Right lobe of liver (tissue), 6 donors: ENCODE data around the gene SUSD1. TPM values are rescaled to one million over a fixed set of nuclear protein-coding genes. Genes with fewer than 3 reads are reported as not detected.

Experiments used
- ATAC-seq, 4 donors: fragments of 200-7000 bp; cut with Tn5 transposase; one replicate each; pipeline ENCODE4 v1.9.1; 2020; ENCODE audit warnings: mild to moderate bottlenecking in 4 of 4, moderate library complexity in 4 of 4
- DNase-seq, 3 donors: peaks; one replicate each; pipeline ENCODE4 v3.0.0-alpha.2; 2020
- H3K27ac ChIP-seq, 3 donors: fragments of 200-600 bp; one replicate each; pipeline ENCODE4 v1.8.0; 2022
- H3K27me3 ChIP-seq, 2 donors: fragments of 200-600 bp; one replicate each; pipeline ENCODE4 v1.8.0; 2022
- H3K36me3 ChIP-seq, 4 donors: fragments of 200-600 bp; sonication (generic) in 1 of 4; one replicate each; pipeline versions ENCODE4 v1.5.1 to v1.8.0; 2017 to 2022; ENCODE audit warnings: control low read depth in 1 of 4
- H3K4me1 ChIP-seq, 4 donors: fragments of 200-600 bp; sonication (generic) in 1 of 4; one replicate each; pipeline versions ENCODE4 v1.5.1 to v1.8.0; 2017 to 2022; ENCODE audit warnings: control low read depth in 1 of 4
- H3K4me3 ChIP-seq, 3 donors: fragments of 200-600 bp; one replicate each; pipeline ENCODE4 v1.8.0; 2022
- H3K9me3 ChIP-seq, 4 donors: fragments of 200-600 bp; sonication (generic) in 1 of 4; one replicate each; pipeline versions ENCODE4 v1.5.1 to v1.8.0; 2017 to 2022; ENCODE audit warnings: control low read depth in 1 of 4
- POLR2A ChIP-seq: fragments of 450-650 bp; IDR thresholded peaks from one replicate; pipeline ENCODE4 v1.6.1; 2017; ENCODE audit warnings: antibody characterized with exemption, mild to moderate bottlenecking
- WGBS: methylation state at CpG from one replicate; pipeline ENCODE4 v1.1.6; 2018; ENCODE audit warnings: low coverage, low lambda C conversion rate; ENCODE audit not compliant: insufficient coverage; ENCODE audit errors: missing lambda C conversion rate; 5-methylcytosine and 5-hydroxymethylcytosine counted together
- intact Hi-C, 2 donors: fragments of 100-400 bp; cut with DNase I; formaldehyde crosslinking; loops; one replicate each; pipeline versions ENCODE4 v1.11.2 to v1.14.1; 2022
- total RNA-seq, 6 experiments: library from RNA; depleted of rRNA in 2 of 6; stranded (reverse); fragments of >200 nt in 2 of 6; fragmentation: NEBNext Ultra II Directional in 3 of 6; extraction: Animal tissue kit (Norgen Biotek cat#: 25700) in 3 of 6; gene quantifications; one replicate each; pipeline versions ENCODE4 v1.1.0 to v1.2.4, GENCODE V29; 2016 to 2023
- TF ChIP-seq, protein P1 (sequence below), 4 donors: fragments of 200-600 bp in 3 of 4; fragments of 450-650 bp in 1 of 4; IDR thresholded peaks; one replicate each; pipeline versions ENCODE4 v1.5.1 to v1.8.0; 2016 to 2022; ENCODE audit warnings: antibody characterized with exemption in 4 of 4, mild to moderate bottlenecking in 2 of 4
- donor health status: DM: no; HTN: yes; CAD: no.
- donor health status: DM: no; HTN: no; CAD: no.
- donor health status: DM: no; HTN: no; CAD: no.
- donor health status: DM: no; HTN: yes; CAD: no.
- donor health status: DM: no; HTN: yes; CAD: no.

The SUSD1 gene
- total RNA-seq, 6 experiments from 2014 or later, result 2.7 to 7.2 (median 3.9) TPM

DNA sequence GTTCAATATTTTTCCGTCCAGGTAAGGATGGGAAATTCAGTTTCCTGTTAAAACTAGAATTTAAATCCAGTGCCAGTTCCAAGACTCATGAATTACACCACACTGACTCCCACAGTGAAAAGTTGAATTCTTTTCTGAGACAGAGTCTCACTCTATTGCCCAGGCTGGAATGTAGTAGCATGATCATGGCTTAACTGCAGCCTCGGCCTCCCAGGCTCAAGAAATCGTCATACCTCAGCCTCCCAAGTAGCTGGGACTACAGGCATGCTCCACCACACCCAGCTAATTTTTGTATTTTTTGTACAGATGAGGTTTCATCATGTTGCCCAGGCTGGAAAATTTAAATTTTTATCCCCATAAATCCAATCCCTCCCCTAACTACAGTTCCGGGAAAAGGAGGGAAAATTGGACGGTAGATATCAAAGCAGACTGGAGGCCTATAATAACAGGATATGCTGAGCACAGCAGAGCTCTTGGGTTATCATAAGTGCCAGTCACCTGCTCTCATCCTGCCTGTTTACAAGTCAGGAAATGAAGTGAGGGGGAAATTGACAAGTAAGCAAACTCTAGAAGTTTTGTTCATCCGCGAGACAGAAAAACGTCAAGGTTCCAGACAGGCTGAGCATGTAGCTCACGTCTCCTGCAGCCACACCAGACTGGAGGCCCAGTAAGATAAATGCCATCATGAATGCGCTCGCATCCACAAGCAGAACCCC lies 172.8 kb downstream of the SUSD1 start:
- ATAC-seq (peak; percentile 63 to 75 (median 72)), DNase-seq (no peak)
- TF ChIP-seq, protein P1, sequence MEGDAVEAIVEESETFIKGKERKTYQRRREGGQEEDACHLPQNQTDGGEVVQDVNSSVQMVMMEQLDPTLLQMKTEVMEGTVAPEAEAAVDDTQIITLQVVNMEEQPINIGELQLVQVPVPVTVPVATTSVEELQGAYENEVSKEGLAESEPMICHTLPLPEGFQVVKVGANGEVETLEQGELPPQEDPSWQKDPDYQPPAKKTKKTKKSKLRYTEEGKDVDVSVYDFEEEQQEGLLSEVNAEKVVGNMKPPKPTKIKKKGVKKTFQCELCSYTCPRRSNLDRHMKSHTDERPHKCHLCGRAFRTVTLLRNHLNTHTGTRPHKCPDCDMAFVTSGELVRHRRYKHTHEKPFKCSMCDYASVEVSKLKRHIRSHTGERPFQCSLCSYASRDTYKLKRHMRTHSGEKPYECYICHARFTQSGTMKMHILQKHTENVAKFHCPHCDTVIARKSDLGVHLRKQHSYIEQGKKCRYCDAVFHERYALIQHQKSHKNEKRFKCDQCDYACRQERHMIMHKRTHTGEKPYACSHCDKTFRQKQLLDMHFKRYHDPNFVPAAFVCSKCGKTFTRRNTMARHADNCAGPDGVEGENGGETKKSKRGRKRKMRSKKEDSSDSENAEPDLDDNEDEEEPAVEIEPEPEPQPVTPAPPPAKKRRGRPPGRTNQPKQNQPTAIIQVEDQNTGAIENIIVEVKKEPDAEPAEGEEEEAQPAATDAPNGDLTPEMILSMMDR (IDR thresholded peaks at IDR 0.05), result no peak
- no peak for TF ChIP-seq POLR2A
- H3K9me3 ChIP-seq, result no peaks in the 10 kb centered on the region
- H3K4me3 ChIP-seq, result no peak overlapping the region
- peaks cover 0 to 3% (median 0%) of the 10 kb centered on the region in 4 donors for H3K4me1 ChIP-seq
- H3K27ac ChIP-seq, result peak overlapping the region in 2 of 3 donors; percentile 43 to 49
- WGBS, result 65% methylated on average over 9 of the region's 11 CpGs
- no peaks in the 10 kb centered on the region for H3K27me3 ChIP-seq
- intact Hi-C loops, result no loop called here
- H3K36me3 ChIP-seq, result no peaks in the 10 kb centered on the region

DNA sequence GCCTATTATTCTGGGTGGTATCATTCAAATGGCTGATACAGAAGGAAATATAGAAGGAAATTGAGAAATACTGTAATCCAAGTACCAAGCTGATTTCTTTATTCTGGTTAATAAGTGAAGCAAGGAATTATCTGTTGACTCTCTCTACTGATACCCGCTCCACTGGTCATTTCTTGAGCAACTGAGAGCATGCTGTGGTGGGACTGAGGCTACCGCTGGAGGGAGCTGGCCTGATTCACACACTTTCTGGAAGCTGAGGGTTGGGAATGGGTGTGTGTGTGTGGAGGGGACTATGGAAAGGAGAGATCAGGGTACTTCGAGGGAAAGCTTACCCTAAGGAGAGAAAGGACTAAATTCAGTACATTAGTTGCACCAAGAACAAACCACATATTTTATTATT lies 174.4 kb downstream of the SUSD1 start:
- Histone ChIP-seq H3K36me3 (no peaks in the 10 kb centered on the region), H3K27ac (no peak overlapping the region), H3K27me3 (no peaks in the 10 kb centered on the region), H3K4me3 (no peak overlapping the region), H3K9me3 (no peaks in the 10 kb centered on the region), H3K4me1 (peaks cover 0 to 3% (median 0%) of the 10 kb centered on the region in 4 donors)
- intact Hi-C loops, result no loop called here
- DNase-seq, result no peak
- no peak for ATAC-seq
- 89% methylated on average over 3 of the region's 3 CpGs for WGBS
- TF ChIP-seq POLR2A, result no peak
- TF ChIP-seq, protein P1 (IDR thresholded peaks at IDR 0.05), result no peak

DNA sequence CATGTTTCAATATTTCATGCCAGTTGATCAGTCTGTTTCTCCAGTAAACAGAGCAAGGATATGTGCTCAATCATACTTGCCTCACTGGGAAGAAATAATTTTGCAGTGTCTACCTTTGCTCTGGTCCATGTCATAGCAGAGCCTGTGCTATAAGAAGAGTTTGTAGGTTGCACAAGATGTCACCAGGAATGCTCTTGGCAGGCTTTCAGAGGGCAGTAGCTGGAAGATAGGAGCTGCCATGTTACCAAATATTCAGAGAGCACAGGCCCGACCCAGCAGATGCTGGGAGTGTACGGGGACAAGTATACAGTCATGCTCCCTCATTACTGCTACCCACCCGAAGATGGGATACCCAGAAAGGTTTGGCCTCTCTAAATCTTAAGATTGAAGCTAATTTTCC lies 175.8 kb downstream of the SUSD1 start:
- Histone ChIP-seq H3K4me3 (no peak overlapping the region), H3K4me1 (peaks cover 0 to 5% (median 1%) of the 10 kb centered on the region in 4 donors), H3K9me3 (no peaks in the 10 kb centered on the region), H3K27ac (no peak overlapping the region), H3K36me3 (no peaks in the 10 kb centered on the region), H3K27me3 (no peaks in the 10 kb centered on the region)
- 80% methylated on average over 2 of the region's 3 CpGs for WGBS
- intact Hi-C loops, result no loop called here
- ATAC-seq (peak in 3 of 4 donors; percentile 30 to 45 (median 33)), DNase-seq (no peak)
- no peak for TF ChIP-seq POLR2A
- TF ChIP-seq, protein P1 (IDR thresholded peaks at IDR 0.05), result no peak

DNA sequence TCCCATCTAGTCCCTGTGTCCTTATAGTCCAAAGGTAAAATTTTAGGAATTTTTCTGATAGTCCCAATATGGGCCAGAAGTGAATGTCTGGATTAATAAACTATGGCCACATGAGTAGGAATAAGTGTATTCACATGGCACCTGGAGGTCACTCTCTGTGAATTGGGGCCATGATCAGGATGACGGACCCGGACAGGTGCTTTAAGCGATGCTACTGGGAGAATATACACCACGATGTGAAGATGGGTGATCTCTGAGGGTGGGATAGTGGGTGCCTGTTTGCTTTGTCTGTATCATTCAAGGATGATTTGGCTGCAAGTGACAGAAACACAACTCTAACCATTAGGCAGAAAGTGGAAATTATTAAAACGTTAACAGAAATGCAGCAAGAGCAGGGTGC lies 177.3 kb downstream of the SUSD1 start:
- H3K27ac ChIP-seq, result no peak overlapping the region
- no peak for ATAC-seq
- H3K9me3 ChIP-seq, result no peaks in the 10 kb centered on the region
- no peak for TF ChIP-seq POLR2A
- TF ChIP-seq, protein P1 (IDR thresholded peaks at IDR 0.05), result no peak
- intact Hi-C loops, result no loop called here
- H3K27me3 ChIP-seq, result no peaks in the 10 kb centered on the region
- no peaks in the 10 kb centered on the region for H3K36me3 ChIP-seq
- peaks cover 0 to 7% (median 1%) of the 10 kb centered on the region in 4 donors for H3K4me1 ChIP-seq
- 87% methylated on average over 5 of the region's 5 CpGs for WGBS
- no peak overlapping the region for H3K4me3 ChIP-seq
- no peak for DNase-seq
